A549 (cell line): Measurements from ENCODE around the gene KNDC1. TPM values are rescaled to one million over a fixed set of nuclear protein-coding genes. Genes with fewer than 3 reads are reported as not detected.

Experiments
- ATAC-seq, 2 experiments: fragments of 200-7000 bp in 1 of 2; fragments of >200 bp in 1 of 2; cut with Nextera tagmentation in 1 of 2; cut with Tn5 transposase in 1 of 2; 3 replicates each; pipeline versions ENCODE4 v1.8.0 to v1.9.1; 2018 to 2020; ENCODE audit warnings: mild to moderate bottlenecking in 1 of 2, moderate library complexity in 1 of 2
- CTCF ChIA-PET: fragments of 300-600 bp; sonication (Branson Sonifier 250); formaldehyde crosslinking; extraction: SDS; loops from one replicate; lab custom pipeline; 2021; ENCODE audit warnings: antibody characterized with exemption, inconsistent platforms; lab: Yijun Ruan, JAX
- POLR2A ChIA-PET: fragments of 350-600 bp; formaldehyde crosslinking; extraction: SDS; loops from one replicate; lab custom pipeline; 2021; ENCODE audit warnings: antibody characterized with exemption, inconsistent platforms; lab: Yijun Ruan, JAX
- DNase-seq, 2 experiments: peaks; one replicate each; pipeline versions ENCODE4 v3.0.0 to v3.0.0-alpha.2; 2011 to 2016; ENCODE audit warnings: low read depth in 1 of 2, low spot score in 1 of 2
- FAIRE-seq: peaks from 2 replicates; lab custom pipeline; 2011; peaks lifted over from hg19 to GRCh38; lab: Jason Lieb, UNC
- H3K27ac ChIP-seq, 2 experiments: fragments of >200 bp; sonication (Bioruptor Twin); formaldehyde crosslinking; 3 replicates each; pipeline ENCODE4 v1.5.1; 2016 to 2017
- H3K4me1 ChIP-seq: fragments of >200 bp; sonication (Bioruptor Twin); formaldehyde crosslinking; 3 replicates; pipeline ENCODE4 v1.6.1; 2016
- H3K4me2 ChIP-seq: fragments of >200 bp; sonication (Bioruptor Twin); formaldehyde crosslinking; 3 replicates; pipeline ENCODE4 v1.6.1; 2016
- H3K4me3 ChIP-seq: fragments of >200 bp; sonication (Bioruptor Twin); formaldehyde crosslinking; 3 replicates; pipeline ENCODE4 v1.5.1; 2016
- H3K9me3 ChIP-seq: fragments of >200 bp; sonication (Bioruptor Twin); formaldehyde crosslinking; 3 replicates; pipeline ENCODE4 v1.6.1; 2016
- ATOH8 ChIP-seq: fragments of 250-450 bp; sonication (Bioruptor Pico); IDR thresholded peaks from 2 replicates; pipeline ENCODE4 v1.5.0; 2020; ENCODE audit warnings: low read depth, mild to moderate bottlenecking, moderate library complexity
- BCL3 ChIP-seq: fragments of >200 bp; sonication (Bioruptor Twin); formaldehyde crosslinking; IDR thresholded peaks from 3 replicates; pipeline ENCODE4 v1.6.1; 2016
- BHLHE40 ChIP-seq: IDR thresholded peaks from 2 replicates; pipeline ENCODE4 v1.6.1; 2012; ENCODE audit warnings: low read depth, low read length, inconsistent platforms
- CBX8 ChIP-seq: fragments of 200-600 bp; sonication (generic); IDR thresholded peaks from 2 replicates; pipeline ENCODE4 v1.6.1; 2016
- CEBPB ChIP-seq, 2 experiments: fragments of >200 bp in 1 of 2; sonication (Bioruptor Twin) in 1 of 2; formaldehyde crosslinking in 1 of 2; IDR thresholded peaks; 2 replicates each; pipeline ENCODE4 v1.6.1; 2012 to 2016
- E2F6 ChIP-seq: IDR thresholded peaks from 2 replicates; pipeline ENCODE4 v1.6.1; 2012; ENCODE audit warnings: low read depth, borderline replicate concordance
- FOXS1 ChIP-seq: fragments of 250-450 bp; sonication (Bioruptor Pico); IDR thresholded peaks from 2 replicates; pipeline ENCODE4 v1.5.0; 2020; ENCODE audit warnings: mild to moderate bottlenecking, moderate library complexity
- HDAC2 ChIP-seq: fragments of 200-600 bp; sonication (generic); IDR thresholded peaks from 2 replicates; pipeline ENCODE4 v1.6.1; 2016
- HEYL ChIP-seq: fragments of 250-450 bp; sonication (Bioruptor Pico); IDR thresholded peaks from 2 replicates; pipeline ENCODE4 v1.8.0; 2021; ENCODE audit warnings: mild to moderate bottlenecking, moderate library complexity
- HOXB13 ChIP-seq: fragments of 250-450 bp; sonication (Bioruptor Pico); IDR thresholded peaks from 2 replicates; pipeline ENCODE4 v1.5.0; 2020; ENCODE audit warnings: low read depth, mild to moderate bottlenecking, moderate library complexity
- JUNB ChIP-seq: fragments of >200 bp; sonication (Bioruptor Twin); formaldehyde crosslinking; IDR thresholded peaks from 2 replicates; pipeline ENCODE4 v1.6.1; 2016
- KDM1A ChIP-seq: fragments of 200-600 bp; sonication (generic); IDR thresholded peaks from 2 replicates; pipeline ENCODE4 v1.6.1; 2016; ENCODE audit warnings: low read depth, mild to moderate bottlenecking
- MAFK ChIP-seq: fragments of 450-650 bp; IDR thresholded peaks from 2 replicates; pipeline ENCODE4 v1.6.1; 2014; ENCODE audit not compliant: partially characterized antibody
- MYC ChIP-seq: IDR thresholded peaks from 2 replicates; pipeline ENCODE4 v1.6.1; 2012; ENCODE audit warnings: mild to moderate bottlenecking, inconsistent platforms, low read length, improper control_type of control experiment, borderline replicate concordance
- NPAS2 ChIP-seq: fragments of 250-450 bp; sonication (Bioruptor Pico); IDR thresholded peaks from 2 replicates; pipeline ENCODE4 v1.8.0; 2022; ENCODE audit warnings: mild to moderate bottlenecking, moderate library complexity, borderline replicate concordance
- POLR2A ChIP-seq: IDR thresholded peaks from 2 replicates; pipeline ENCODE4 v1.6.1; 2012; ENCODE audit warnings: mild to moderate bottlenecking, low read length
- POLR2AphosphoS2 ChIP-seq: conservative IDR thresholded peaks from 2 replicates; pipeline ENCODE4 v1.6.1; 2012; ENCODE audit warnings: low read length, improper control_type of control experiment, inconsistent platforms
- RAD21 ChIP-seq, 2 experiments: fragments of >200 bp in 1 of 2; sonication (Bioruptor Twin) in 1 of 2; formaldehyde crosslinking in 1 of 2; IDR thresholded peaks in 1 of 2; conservative IDR thresholded peaks in 1 of 2; 2 replicates in 1 of 2; 3 replicates in 1 of 2; pipeline ENCODE4 v1.6.1; 2012 to 2018; ENCODE audit warnings: inconsistent platforms in 1 of 2
- RARB ChIP-seq: fragments of 250-450 bp; sonication (Bioruptor Pico); IDR thresholded peaks from 2 replicates; pipeline ENCODE4 v1.8.0; 2021; ENCODE audit warnings: mild to moderate bottlenecking, moderate library complexity
- RCOR1 ChIP-seq: fragments of 150-350 bp; IDR thresholded peaks from 2 replicates; pipeline ENCODE4 v1.6.1; 2014; ENCODE audit warnings: antibody characterized with exemption, low read length, low read depth
- TP53 ChIP-seq: fragments of 250-450 bp; sonication (Bioruptor Pico); IDR thresholded peaks from 2 replicates; pipeline ENCODE4 v1.5.0; 2021; ENCODE audit warnings: mild to moderate bottlenecking, moderate library complexity
- ZFP36 ChIP-seq: fragments of 450-650 bp; IDR thresholded peaks from 2 replicates; pipeline ENCODE4 v1.6.1; 2014; ENCODE audit warnings: borderline replicate concordance; ENCODE audit not compliant: partially characterized antibody
- ZNF302 ChIP-seq: fragments of 250-450 bp; sonication (Bioruptor Pico); IDR thresholded peaks from 2 replicates; pipeline ENCODE4 v1.9.0; 2021; ENCODE audit warnings: inconsistent platforms, mild to moderate bottlenecking, moderate library complexity
- ZSCAN20 ChIP-seq: fragments of 250-450 bp; sonication (Bioruptor Pico); IDR thresholded peaks from 2 replicates; pipeline ENCODE4 v1.8.0; 2022; ENCODE audit warnings: mild to moderate bottlenecking, moderate library complexity
- WGBS: methylation state at CpG from one replicate; pipeline ENCODE4 v1.1.6; 2017; ENCODE audit errors: missing lambda C conversion rate; 5-methylcytosine and 5-hydroxymethylcytosine counted together
- polyA plus RNA-seq, 4 experiments: library from polyadenylated mRNA; depleted of rRNA in 3 of 4; stranded (reverse); fragments of >200 nt; fragmentation: RNase III in 1 of 4; extraction: RNeasy Plus Mini Kit Qiagen cat#74134 plus additional on column Dnase treatment in 1 of 4; gene quantifications; 2 replicates in 3 of 4; 3 replicates in 1 of 4; pipeline ENCODE4 v1.2.3, GENCODE V29; 2011 to 2017
- TF ChIP-seq, protein P1 (sequence below): fragments of >200 bp; sonication (Bioruptor Twin); formaldehyde crosslinking; IDR thresholded peaks from 2 replicates; pipeline ENCODE4 v1.6.1; 2016
- TF ChIP-seq, protein P2 (sequence below): IDR thresholded peaks from 2 replicates; pipeline ENCODE4 v1.6.1; 2012

Gene KNDC1
- polyA plus RNA-seq, 2 of the 4 experiments (the other 2 are of a cell fraction): 0.56 to 0.63 TPM

- Histone ChIP-seq H3K4me3 (no peak overlapping the region), H3K9me3 (no peaks in the 10 kb centered on the region), H3K4me1 (no peaks in the 10 kb centered on the region), H3K4me2 (no peak overlapping the region), H3K27ac (no peak overlapping the region)
- DNase-seq: no peak
- POLR2A ChIA-PET: no interaction called here
- peak; percentile 27 to 35; a peak in 4 of 6 replicates for ATAC-seq
- no peak for FAIRE-seq
- TF ChIP-seq BCL3 (no peak), HDAC2 (no peak)
- CTCF ChIA-PET: interaction anchor here (1.0 kb wide), 1 partner anchor 22 kb away, joined by 3 read pairs; no protein-coding TSS in a partner anchor
- 58% methylated on average over 17 of the region's 29 CpGs for WGBS
Measured at GRCh38 chr10:133201948-133202725, 42.1 kb downstream of the KNDC1 start.

- ChIA-PET POLR2A (no interaction called here), CTCF (interaction anchor here (1.0 kb wide), 1 partner anchor 23 kb away, joined by 3 read pairs; no protein-coding TSS in a partner anchor)
- Histone ChIP-seq H3K4me2 (no peak overlapping the region), H3K4me3 (no peak overlapping the region), H3K27ac (no peak overlapping the region), H3K9me3 (no peaks in the 10 kb centered on the region), H3K4me1 (no peaks in the 10 kb centered on the region)
- TF ChIP-seq FOXS1 (no peak), MAFK (no peak), RAD21 (conservative IDR thresholded peaks at IDR 0.05 in 1 of 2, IDR thresholded peaks at IDR 0.05 in 1 of 2) (no peak), MYC (no peak), CEBPB (IDR thresholded peaks at IDR 0.05) (no peak), CBX8 (no peak), RCOR1 (no peak), BHLHE40 (no peak), NPAS2 (CRISPR knock-in tag) (no peak), KDM1A (no peak), ZSCAN20 (CRISPR knock-in tag) (no peak), ATOH8 (no peak)
- TF ChIP-seq, protein P1, sequence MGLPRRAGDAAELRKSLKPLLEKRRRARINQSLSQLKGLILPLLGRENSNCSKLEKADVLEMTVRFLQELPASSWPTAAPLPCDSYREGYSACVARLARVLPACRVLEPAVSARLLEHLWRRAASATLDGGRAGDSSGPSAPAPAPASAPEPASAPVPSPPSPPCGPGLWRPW: no peak
- TF ChIP-seq, protein P2, sequence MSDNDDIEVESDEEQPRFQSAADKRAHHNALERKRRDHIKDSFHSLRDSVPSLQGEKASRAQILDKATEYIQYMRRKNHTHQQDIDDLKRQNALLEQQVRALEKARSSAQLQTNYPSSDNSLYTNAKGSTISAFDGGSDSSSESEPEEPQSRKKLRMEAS: no peak
- ATAC-seq: no peak
- WGBS: 70% methylated on average over 22 of the region's 62 CpGs
- no peak for FAIRE-seq
- DNase-seq: no peak
Measured at GRCh38 chr10:133202778-133203651, 43.0 kb downstream of the KNDC1 start.

GRCh38 chr10:133203652-133204195, 43.7 kb downstream of the KNDC1 start:
- ATAC-seq (no peak), DNase-seq (no peak), FAIRE-seq (no peak)
- H3K27ac ChIP-seq: no peak overlapping the region
- H3K4me3 ChIP-seq: no peak overlapping the region
- no peak overlapping the region for H3K4me2 ChIP-seq
- TF ChIP-seq POLR2A (no peak), TP53 (CRISPR knock-in tag) (no peak), ZNF302 (no peak), HEYL (CRISPR knock-in tag) (no peak), RARB (CRISPR knock-in tag) (no peak), POLR2AphosphoS2 (no peak), JUNB (no peak), KDM1A (no peak), BHLHE40 (no peak), NPAS2 (CRISPR knock-in tag) (no peak), ZFP36 (no peak), HDAC2 (no peak), HOXB13 (no peak), E2F6 (no peak), MYC (no peak), RAD21 (conservative IDR thresholded peaks at IDR 0.05 in 1 of 2, IDR thresholded peaks at IDR 0.05 in 1 of 2) (no peak)
- POLR2A ChIA-PET: no interaction called here
- no peaks in the 10 kb centered on the region for H3K4me1 ChIP-seq
- no peaks in the 10 kb centered on the region for H3K9me3 ChIP-seq
- WGBS: 74% methylated on average over 26 of the region's 31 CpGs
- CTCF ChIA-PET: interaction anchor here (0.7 kb wide), 1 partner anchor 61 kb away, joined by 3 read pairs; no protein-coding TSS in a partner anchor
